PC-9 (cell line): ENCODE data around the gene AKAP13.

ENCODE experiments used
- CTCF ChIP-seq: fragments of 200-600 bp; sonication (generic); conservative IDR thresholded peaks from 2 replicates; pipeline ENCODE4 v1.6.1; 2017; ENCODE audit warnings: mixed run types, antibody characterized with exemption, mild to moderate bottlenecking, moderate library complexity
- EZH2 ChIP-seq: fragments of 200-600 bp; sonication (generic); IDR thresholded peaks from 2 replicates; pipeline ENCODE4 v1.8.0; 2017; ENCODE audit warnings: antibody characterized with exemption, low read depth

GRCh38 chr15:85477061-85477460 is 96.7 kb downstream of the AKAP13 start:
- TF ChIP-seq CTCF = no peak
- TF ChIP-seq EZH2 = no peak
